Right lobe of liver (tissue), 4 donors: ENCODE results near the gene OR5K3.

Experiments used
- CTCF ChIP-seq, 4 donors: fragments of 200-600 bp in 3 of 4; fragments of 450-650 bp in 1 of 4; IDR thresholded peaks; one replicate each; pipeline versions ENCODE4 v1.5.1 to v1.8.0; 2016 to 2022; ENCODE audit warnings: antibody characterized with exemption in 4 of 4, mild to moderate bottlenecking in 2 of 4
- POLR2A ChIP-seq: fragments of 450-650 bp; IDR thresholded peaks from one replicate; pipeline ENCODE4 v1.6.1; 2017; ENCODE audit warnings: antibody characterized with exemption, mild to moderate bottlenecking
- donor health status: DM: no; HTN: no; CAD: no.
- donor health status: DM: no; HTN: no; CAD: no.
- donor health status: DM: no; HTN: yes; CAD: no.

GRCh38 chr3:98353554-98353953 is 36.9 kb upstream of the OR5K3 start, which contains the start of gene OR5K4:
- TF ChIP-seq CTCF (IDR thresholded peaks at IDR 0.05) = no peak
- no peak for TF ChIP-seq POLR2A
